HG02642 (cell line): ENCODE results near the gene CALHM5.

Experiments used
- ATAC-seq: cut with Tn5 transposase; IDR thresholded peaks from one replicate; pipeline ENCODE4 v1.9.1; 2021; ENCODE audit warnings: mild to moderate bottlenecking; ENCODE audit not compliant: unreplicated experiment, poor library complexity

CALHM5 gene

GRCh38 chr6:116572162-116572561 lies 60.7 kb downstream of the CALHM5 start:
- no peak for ATAC-seq
